IPS DF 4.7 (cell line): Measurements from ENCODE around the gene UBE2L3.
"Not testable (repeated sequence)": the region's sequence is repeated elsewhere in the genome, so short reads cannot be mapped to it uniquely, and the experiment has no call there.

Experiments used
- DNase-seq: peaks from one replicate; pipeline ENCODE4 v3.0.0-alpha.2; 2013; ENCODE audit warnings: low spot score; ENCODE audit errors: extremely low read depth

UBE2L3 gene

GRCh38 chr22:21642584-21643448 lies 75.3 kb downstream of the UBE2L3 start:
- DNase-seq = no peak

- no peak for DNase-seq
Observed at GRCh38 chr22:21643533-21644357, 76.2 kb downstream of the UBE2L3 start.

GRCh38 chr22:21645513-21645912 lies 78.0 kb downstream of the UBE2L3 start:
- not testable (repeated sequence) for DNase-seq

- DNase-seq = no peak
Observed at GRCh38 chr22:21646608-21647590, 79.4 kb downstream of the UBE2L3 start.

- DNase-seq = no peak
Observed at GRCh38 chr22:21650280-21650679, 82.8 kb downstream of the UBE2L3 start.

GRCh38 chr22:21650823-21651520 lies 83.5 kb downstream of the UBE2L3 start:
- DNase-seq = no peak

GRCh38 chr22:21651521-21652009 lies 84.1 kb downstream of the UBE2L3 start:
- no peak for DNase-seq

GRCh38 chr22:21652010-21652546 lies 84.6 kb downstream of the UBE2L3 start:
- no peak for DNase-seq

GRCh38 chr22:21652547-21653545 lies 85.3 kb downstream of the UBE2L3 start:
- no peak for DNase-seq

GRCh38 chr22:21657020-21657359 lies 89.5 kb downstream of the UBE2L3 start:
- DNase-seq = no peak

- no peak for DNase-seq
Observed at GRCh38 chr22:21657360-21658032, 90.0 kb downstream of the UBE2L3 start.

- DNase-seq = no peak
Observed at GRCh38 chr22:21659864-21660525, 92.5 kb downstream of the UBE2L3 start.

- no peak for DNase-seq
Observed at GRCh38 chr22:21660904-21661303, 93.4 kb downstream of the UBE2L3 start.

- no peak for DNase-seq
Observed at GRCh38 chr22:21661991-21662390, 94.5 kb downstream of the UBE2L3 start.

- DNase-seq = no peak
Observed at GRCh38 chr22:21663738-21664137, 96.2 kb downstream of the UBE2L3 start.

GRCh38 chr22:21665047-21665851 lies 97.7 kb downstream of the UBE2L3 start:
- DNase-seq = no peak

GRCh38 chr22:21666786-21667185 lies 99.3 kb downstream of the UBE2L3 start:
- DNase-seq = no peak
